Right atrium auricular region (tissue), 2 donors: ENCODE data around the gene POU2F3. TPM values are rescaled to one million over a fixed set of nuclear protein-coding genes. Genes with fewer than 3 reads are reported as not detected.

Experiments
- DNase-seq: peaks from one replicate; pipeline ENCODE4 v3.0.0-alpha.2; 2019; ENCODE audit warnings: low spot score
- H3K27ac ChIP-seq, 2 donors: fragments of 200-600 bp; sonication (generic); 1 replicate in 1 of 2; 2 replicates in 1 of 2; pipeline ENCODE4 v1.5.1; 2016 to 2019
- H3K27me3 ChIP-seq, 2 donors: fragments of 200-600 bp; sonication (generic); one replicate each; pipeline versions ENCODE4 v1.5.1 to v1.6.0; 2017 to 2019
- H3K36me3 ChIP-seq: fragments of 200-600 bp; sonication (generic); one replicate; pipeline ENCODE4 v1.5.1; 2016
- H3K4me1 ChIP-seq, 2 donors: fragments of 200-600 bp; sonication (generic); one replicate each; pipeline versions ENCODE4 v1.5.1 to v1.6.0; 2017 to 2019
- H3K4me3 ChIP-seq, 2 donors: fragments of 200-600 bp; sonication (generic); 1 replicate in 1 of 2; 2 replicates in 1 of 2; pipeline ENCODE4 v1.5.1; 2017 to 2019; ENCODE audit warnings: mild to moderate bottlenecking in 1 of 2, moderate library complexity in 1 of 2
- H3K9me3 ChIP-seq, 2 donors: fragments of 200-600 bp; sonication (generic); one replicate each; pipeline ENCODE4 v1.5.1; 2019
- CTCF ChIP-seq, 2 donors: fragments of 200-600 bp; sonication (generic); IDR thresholded peaks; one replicate each; pipeline ENCODE4 v1.5.1; 2019; ENCODE audit warnings: antibody characterized with exemption in 2 of 2
- total RNA-seq, 2 donors: library from RNA; depleted of rRNA; stranded (reverse); fragments of >200 nt; gene quantifications; one replicate each; pipeline ENCODE4 v1.1.0, GENCODE V29; 2016

POU2F3 gene
- total RNA-seq, 2 donors from 2014 or later: not detected

GRCh38 chr11:120358729-120359128 is 118.8 kb downstream of the POU2F3 start:
- Histone ChIP-seq H3K36me3 (no peaks in the 10 kb centered on the region), H3K9me3 (no peaks in the 10 kb centered on the region), H3K4me3 (no peak overlapping the region), H3K27ac (no peak overlapping the region), H3K27me3 (no peaks in the 10 kb centered on the region), H3K4me1 (peaks cover 0 to 24% of the 10 kb centered on the region in 2 donors)
- no peak for TF ChIP-seq CTCF (IDR thresholded peaks at IDR 0.05)
- DNase-seq: no peak

GRCh38 chr11:120363436-120363835 is 123.5 kb downstream of the POU2F3 start:
- DNase-seq: no peak
- Histone ChIP-seq H3K36me3 (no peaks in the 10 kb centered on the region), H3K4me1 (peaks cover 0 to 30% of the 10 kb centered on the region in 2 donors), H3K27me3 (no peaks in the 10 kb centered on the region), H3K4me3 (no peak overlapping the region), H3K27ac (peak overlapping the region in 1 of 2 donors; percentile 7), H3K9me3 (no peaks in the 10 kb centered on the region)
- no peak for TF ChIP-seq CTCF (IDR thresholded peaks at IDR 0.05)

GRCh38 chr11:120365512-120365911 is 125.6 kb downstream of the POU2F3 start:
- Histone ChIP-seq H3K27ac (no peak overlapping the region), H3K4me1 (peaks cover 0 to 49% of the 10 kb centered on the region in 2 donors), H3K9me3 (no peaks in the 10 kb centered on the region), H3K36me3 (no peaks in the 10 kb centered on the region), H3K4me3 (no peak overlapping the region), H3K27me3 (no peaks in the 10 kb centered on the region)
- TF ChIP-seq CTCF (IDR thresholded peaks at IDR 0.05): no peak
- DNase-seq: no peak

Other genes with a start within 250 kb of the POU2F3 start
- gene TRIM29, start 102.0 kb upstream of the POU2F3 start, total RNA-seq: 1 to 10 TPM in 1 of 2 donors, under 1 TPM in 1; 0.85 to 2.7 TPM
- 10 to 100 TPM; 27.9 to 43.6 TPM for gene OAF, start 29.1 kb upstream of the POU2F3 start, total RNA-seq
- 10 to 100 TPM; 11.3 to 18.7 TPM for gene TLCD5, start 85.2 kb downstream of the POU2F3 start, total RNA-seq
- 10 to 100 TPM; 84.0 to 87.2 TPM for gene ARHGEF12, start 96.3 kb downstream of the POU2F3 start, total RNA-seq